Measurements from ENCODE around the gene CNTNAP1.
A peak's percentile ranks its signal among the peaks of the same experiment; 100 is the strongest.

The CNTNAP1 gene

GRCh38 chr17:42680331-42680808 lies 2.0 kb upstream of the CNTNAP1 start:
- DNase-seq (ENCODE audit: low read depth), result no peak
- peak overlapping the region; percentile 79 for H3K4me3 ChIP-seq (ENCODE audit: low read depth, low read length)
- no peak for TF ChIP-seq CTCF (IDR thresholded peaks at IDR 0.05; ENCODE audit: low read depth, low read length, missing control alignments)

GRCh38 chr17:42682722-42683403 lies 532 bp downstream of the CNTNAP1 start:
- TF ChIP-seq CTCF (IDR thresholded peaks at IDR 0.05; ENCODE audit: low read depth, low read length, missing control alignments), result no peak
- DNase-seq (ENCODE audit: low read depth), result no peak
- H3K4me3 ChIP-seq (ENCODE audit: low read depth, low read length), result peak overlapping the region; percentile 73

GRCh38 chr17:42683407-42684034 lies 1.2 kb downstream of the CNTNAP1 start:
- no peak for TF ChIP-seq CTCF (IDR thresholded peaks at IDR 0.05; ENCODE audit: low read depth, low read length, missing control alignments)
- peak overlapping the region; percentile 73 for H3K4me3 ChIP-seq (ENCODE audit: low read depth, low read length)
- DNase-seq (ENCODE audit: low read depth), result no peak

DNA sequence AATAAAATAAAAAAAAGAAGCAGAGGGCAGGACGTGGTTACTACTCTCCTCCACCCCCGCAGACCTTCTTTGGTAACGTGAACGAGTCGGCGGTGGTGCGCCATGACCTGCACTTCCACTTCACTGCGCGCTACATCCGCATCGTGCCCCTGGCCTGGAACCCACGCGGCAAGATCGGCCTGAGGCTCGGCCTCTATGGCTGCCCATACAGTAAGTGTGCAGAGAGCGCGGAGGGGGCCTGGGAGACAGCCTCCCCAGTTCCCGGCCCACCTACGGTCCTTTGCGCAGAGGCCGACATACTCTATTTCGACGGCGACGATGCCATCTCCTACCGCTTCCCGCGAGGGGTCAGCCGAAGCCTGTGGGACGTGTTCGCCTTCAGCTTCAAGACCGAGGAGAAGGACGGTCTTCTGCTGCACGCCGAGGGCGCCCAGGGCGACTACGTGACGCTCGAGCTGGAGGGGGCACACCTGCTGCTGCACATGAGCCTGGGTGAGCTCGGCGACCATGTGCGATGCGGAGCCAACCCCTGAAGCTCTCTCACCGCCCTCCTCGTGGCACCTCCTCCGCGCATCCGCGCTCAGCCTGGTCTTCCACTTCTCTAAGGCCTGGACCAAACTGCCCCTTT lies 2.7 kb downstream of the CNTNAP1 start:
- TF ChIP-seq CTCF (IDR thresholded peaks at IDR 0.05; ENCODE audit: low read depth, low read length, missing control alignments), result no peak
- DNase-seq (ENCODE audit: low read depth), result no peak
- no peak overlapping the region for H3K4me3 ChIP-seq (ENCODE audit: low read depth, low read length)

- no peak for DNase-seq (ENCODE audit: low read depth)
- H3K4me3 ChIP-seq (ENCODE audit: low read depth, low read length), result no peak overlapping the region
- no peak for TF ChIP-seq CTCF (IDR thresholded peaks at IDR 0.05; ENCODE audit: low read depth, low read length, missing control alignments)
Measured at GRCh38 chr17:42685831-42686230, 3.5 kb downstream of the CNTNAP1 start.

GRCh38 chr17:42686520-42687128 lies 4.3 kb downstream of the CNTNAP1 start:
- no peak for DNase-seq (ENCODE audit: low read depth)
- no peak overlapping the region for H3K4me3 ChIP-seq (ENCODE audit: low read depth, low read length)
- TF ChIP-seq CTCF (IDR thresholded peaks at IDR 0.05; ENCODE audit: low read depth, low read length, missing control alignments), result no peak

Data from GM12864 (cell line).